ENCODE data around the gene ASB3. TPM values are rescaled to one million over a fixed set of nuclear protein-coding genes. Genes with fewer than 3 reads are reported as not detected.

ASB3 gene
- total RNA-seq, 1 donor from 2014 or later: 47.7 TPM

DNA sequence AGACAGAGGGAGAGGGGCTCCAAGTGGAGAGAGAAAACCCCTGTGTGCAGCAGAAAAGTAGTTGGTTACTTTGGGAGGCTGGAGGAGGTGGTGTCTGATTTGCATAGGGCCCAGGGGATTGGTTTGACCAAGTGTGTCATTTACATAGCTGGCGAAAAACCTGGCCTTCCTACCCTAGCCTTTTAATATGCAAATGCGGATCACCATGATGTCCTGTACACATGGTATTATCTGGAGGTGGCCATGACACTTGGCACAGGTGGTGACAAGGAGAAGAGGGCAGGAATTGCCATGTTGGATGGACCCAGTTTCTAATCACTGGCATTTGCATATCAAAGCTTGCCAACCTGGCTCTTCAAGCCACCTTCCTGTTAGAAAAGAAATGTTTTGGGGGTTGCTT, 140.0 kb downstream of the ASB3 start:
- no peaks in the 10 kb centered on the region for H3K27me3 Mint-ChIP-seq
- H3K36me3 Mint-ChIP-seq: peaks cover under 1% of the 10 kb centered on the region
- H3K9me3 Mint-ChIP-seq: peaks cover under 1% of the 10 kb centered on the region
- H3K4me1 Mint-ChIP-seq (ENCODE audit: unreplicated experiment): no peaks in the 10 kb centered on the region
- TF ChIP-seq, protein P1, sequence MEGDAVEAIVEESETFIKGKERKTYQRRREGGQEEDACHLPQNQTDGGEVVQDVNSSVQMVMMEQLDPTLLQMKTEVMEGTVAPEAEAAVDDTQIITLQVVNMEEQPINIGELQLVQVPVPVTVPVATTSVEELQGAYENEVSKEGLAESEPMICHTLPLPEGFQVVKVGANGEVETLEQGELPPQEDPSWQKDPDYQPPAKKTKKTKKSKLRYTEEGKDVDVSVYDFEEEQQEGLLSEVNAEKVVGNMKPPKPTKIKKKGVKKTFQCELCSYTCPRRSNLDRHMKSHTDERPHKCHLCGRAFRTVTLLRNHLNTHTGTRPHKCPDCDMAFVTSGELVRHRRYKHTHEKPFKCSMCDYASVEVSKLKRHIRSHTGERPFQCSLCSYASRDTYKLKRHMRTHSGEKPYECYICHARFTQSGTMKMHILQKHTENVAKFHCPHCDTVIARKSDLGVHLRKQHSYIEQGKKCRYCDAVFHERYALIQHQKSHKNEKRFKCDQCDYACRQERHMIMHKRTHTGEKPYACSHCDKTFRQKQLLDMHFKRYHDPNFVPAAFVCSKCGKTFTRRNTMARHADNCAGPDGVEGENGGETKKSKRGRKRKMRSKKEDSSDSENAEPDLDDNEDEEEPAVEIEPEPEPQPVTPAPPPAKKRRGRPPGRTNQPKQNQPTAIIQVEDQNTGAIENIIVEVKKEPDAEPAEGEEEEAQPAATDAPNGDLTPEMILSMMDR (conservative IDR thresholded peaks at IDR 0.05): no peak
- H3K4me3 Mint-ChIP-seq: no peak overlapping the region
- no peak for DNase-seq (ENCODE audit: extremely low spot score, unreplicated experiment)
- H3K27ac Mint-ChIP-seq: no peak overlapping the region

GRCh38 chr2:53641290-53641689, 145.5 kb downstream of the ASB3 start:
- Mint-ChIP-seq H3K4me1 (ENCODE audit: unreplicated experiment) (no peaks in the 10 kb centered on the region), H3K4me3 (no peak overlapping the region)

GRCh38 chr2:53640466-53640865, 146.3 kb downstream of the ASB3 start:
- Mint-ChIP-seq H3K4me3 (no peak overlapping the region), H3K9me3 (peaks cover 6% of the 10 kb centered on the region), H3K36me3 (no peaks in the 10 kb centered on the region), H3K27ac (no peak overlapping the region), H3K4me1 (ENCODE audit: unreplicated experiment) (no peaks in the 10 kb centered on the region), H3K27me3 (no peaks in the 10 kb centered on the region)
- no peak for DNase-seq (ENCODE audit: extremely low spot score, unreplicated experiment)
- TF ChIP-seq, protein P1 (conservative IDR thresholded peaks at IDR 0.05): no peak

More at GRCh38 chr2:53641290-53641689, 145.5 kb downstream of the ASB3 start:
- TF ChIP-seq, protein P1 (conservative IDR thresholded peaks at IDR 0.05): no peak
- H3K36me3 Mint-ChIP-seq: no peaks in the 10 kb centered on the region
- H3K27me3 Mint-ChIP-seq: no peaks in the 10 kb centered on the region
- H3K27ac Mint-ChIP-seq: no peak overlapping the region
- H3K9me3 Mint-ChIP-seq: peaks cover 6% of the 10 kb centered on the region
- DNase-seq (ENCODE audit: extremely low spot score, unreplicated experiment): no peak

GRCh38 chr2:53636596-53636995, 150.2 kb downstream of the ASB3 start:
- Mint-ChIP-seq H3K4me1 (ENCODE audit: unreplicated experiment) (no peaks in the 10 kb centered on the region), H3K4me3 (no peak overlapping the region), H3K36me3 (no peaks in the 10 kb centered on the region), H3K27ac (no peak overlapping the region), H3K9me3 (peaks cover 6% of the 10 kb centered on the region), H3K27me3 (no peaks in the 10 kb centered on the region)
- TF ChIP-seq, protein P1 (conservative IDR thresholded peaks at IDR 0.05): no peak
- no peak for DNase-seq (ENCODE audit: extremely low spot score, unreplicated experiment)

DNA sequence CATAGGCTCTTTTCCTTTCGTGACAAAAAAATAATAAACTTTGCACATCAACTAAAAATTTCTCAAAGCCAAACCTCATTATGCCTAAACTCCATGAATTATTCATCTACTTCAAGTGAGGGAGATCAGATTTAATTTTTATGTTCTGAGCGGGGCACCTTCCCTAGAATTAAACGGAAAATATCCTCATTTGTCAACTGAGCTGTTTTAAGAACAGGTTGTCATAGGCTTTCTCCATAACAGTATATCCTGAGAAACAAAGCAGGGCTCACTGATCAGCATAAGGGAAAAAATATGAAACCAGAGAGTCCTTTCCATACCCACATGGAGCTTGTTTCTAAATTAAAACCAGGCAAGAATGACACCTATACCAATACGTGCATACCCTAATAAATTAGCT, 150.6 kb downstream of the ASB3 start:
- peaks cover 6% of the 10 kb centered on the region for H3K9me3 Mint-ChIP-seq
- H3K4me3 Mint-ChIP-seq: no peak overlapping the region
- TF ChIP-seq, protein P1 (conservative IDR thresholded peaks at IDR 0.05): no peak
- no peak for DNase-seq (ENCODE audit: extremely low spot score, unreplicated experiment)
- no peak overlapping the region for H3K27ac Mint-ChIP-seq
- no peaks in the 10 kb centered on the region for H3K4me1 Mint-ChIP-seq (ENCODE audit: unreplicated experiment)
- H3K27me3 Mint-ChIP-seq: no peaks in the 10 kb centered on the region
- no peaks in the 10 kb centered on the region for H3K36me3 Mint-ChIP-seq

DNA sequence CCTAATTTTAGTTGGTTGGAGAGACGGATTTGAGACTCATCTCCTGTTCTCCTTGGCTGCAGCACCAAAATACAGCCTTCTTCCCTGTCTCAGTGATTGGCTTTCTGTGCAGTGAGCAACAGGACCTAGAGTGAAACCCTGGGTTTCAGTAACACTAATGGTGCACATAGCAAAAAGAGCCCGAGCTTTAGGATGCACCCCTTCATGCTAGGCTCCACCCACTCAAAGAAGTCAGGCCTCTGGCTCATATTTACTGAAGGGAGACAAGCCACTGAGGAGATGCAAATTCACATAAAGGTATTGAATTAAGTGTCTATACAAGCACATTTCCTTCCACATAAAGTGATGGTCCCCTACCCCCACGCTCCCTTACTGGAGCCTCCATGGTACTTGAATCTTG, 151.1 kb downstream of the ASB3 start:
- H3K36me3 Mint-ChIP-seq: no peaks in the 10 kb centered on the region
- peaks cover 6% of the 10 kb centered on the region for H3K9me3 Mint-ChIP-seq
- H3K27me3 Mint-ChIP-seq: no peaks in the 10 kb centered on the region
- no peak for DNase-seq (ENCODE audit: extremely low spot score, unreplicated experiment)
- H3K4me3 Mint-ChIP-seq: no peak overlapping the region
- TF ChIP-seq, protein P1 (conservative IDR thresholded peaks at IDR 0.05): no peak
- no peak overlapping the region for H3K27ac Mint-ChIP-seq
- no peaks in the 10 kb centered on the region for H3K4me1 Mint-ChIP-seq (ENCODE audit: unreplicated experiment)

Data from type B pancreatic cell (in vitro differentiated cells).